Activated naive CD8-positive, alpha-beta T cell treated with anti-CD3 and anti-CD28 coated beads for 36 hours (primary cell): ENCODE data around the gene LRRC40. TPM values are rescaled to one million over a fixed set of nuclear protein-coding genes. Genes with fewer than 3 reads are reported as not detected.
"Not testable (repeated sequence)": the region's sequence is repeated elsewhere in the genome, so short reads cannot be mapped to it uniquely, and the experiment has no call there.

ENCODE experiments used
- DNase-seq: peaks from one replicate; pipeline ENCODE4 v3.0.0; 2021
- H3K27ac Mint-ChIP-seq: one replicate; pipeline ENCODE4 v1.8.0; 2022; ENCODE audit warnings: mild to moderate bottlenecking, moderate library complexity, mixed read lengths
- H3K27me3 Mint-ChIP-seq: one replicate; pipeline ENCODE4 v1.8.0; 2022; ENCODE audit warnings: mild to moderate bottlenecking, mixed read lengths
- H3K36me3 Mint-ChIP-seq: one replicate; pipeline ENCODE4 v1.8.0; 2021; ENCODE audit warnings: mild to moderate bottlenecking, mixed read lengths
- H3K4me1 Mint-ChIP-seq: one replicate; pipeline ENCODE4 v1.8.0; 2021; ENCODE audit warnings: mixed read lengths
- H3K4me3 Mint-ChIP-seq: one replicate; pipeline ENCODE4 v1.8.0; 2022; ENCODE audit warnings: mild to moderate bottlenecking, moderate library complexity, mixed read lengths
- H3K9me3 Mint-ChIP-seq: one replicate; pipeline ENCODE4 v1.8.0; 2022; ENCODE audit warnings: mixed read lengths
- total RNA-seq, 2 experiments: library from RNA; stranded (reverse); gene quantifications; one replicate each; pipeline ENCODE4 v1.2.3, GENCODE V29; 2021

Gene LRRC40
- total RNA-seq, 2 experiments from 2014 or later = 22.5 to 23.6 TPM

DNA sequence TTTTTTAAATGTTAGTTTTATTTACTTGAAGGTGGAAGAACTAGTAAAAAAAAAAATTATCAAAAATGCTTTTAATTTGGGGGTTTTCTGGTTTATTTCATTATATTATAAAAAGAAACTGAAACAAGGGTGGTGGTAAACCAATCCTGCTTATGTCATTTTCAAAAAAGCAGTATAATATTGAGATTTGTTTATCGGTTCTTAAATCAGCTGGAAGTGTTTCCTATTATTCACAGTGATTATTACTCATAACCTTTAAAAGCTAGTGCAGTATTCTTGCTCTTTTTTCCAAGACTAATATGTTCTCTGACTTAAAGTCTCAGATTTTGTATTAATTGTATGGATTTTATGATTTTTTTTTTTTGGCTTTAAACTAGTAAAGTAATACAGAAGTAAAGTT lies 5.4 kb upstream of the LRRC40 start:
- DNase-seq = no peak
- Mint-ChIP-seq H3K4me1 (peaks cover 38% of the 10 kb centered on the region), H3K27ac (no peak overlapping the region), H3K27me3 (no peaks in the 10 kb centered on the region), H3K36me3 (peaks cover 19% of the 10 kb centered on the region), H3K9me3 (no peaks in the 10 kb centered on the region), H3K4me3 (no peak overlapping the region)

GRCh38 chr1:70208292-70208691 lies 2.9 kb upstream of the LRRC40 start:
- DNase-seq = no peak
- no peak overlapping the region for H3K4me3 Mint-ChIP-seq
- H3K4me1 Mint-ChIP-seq = peaks cover 49% of the 10 kb centered on the region
- H3K36me3 Mint-ChIP-seq = peaks cover 19% of the 10 kb centered on the region
- no peaks in the 10 kb centered on the region for H3K9me3 Mint-ChIP-seq
- H3K27ac Mint-ChIP-seq = peak overlapping the region; percentile 67
- H3K27me3 Mint-ChIP-seq = no peaks in the 10 kb centered on the region

DNA sequence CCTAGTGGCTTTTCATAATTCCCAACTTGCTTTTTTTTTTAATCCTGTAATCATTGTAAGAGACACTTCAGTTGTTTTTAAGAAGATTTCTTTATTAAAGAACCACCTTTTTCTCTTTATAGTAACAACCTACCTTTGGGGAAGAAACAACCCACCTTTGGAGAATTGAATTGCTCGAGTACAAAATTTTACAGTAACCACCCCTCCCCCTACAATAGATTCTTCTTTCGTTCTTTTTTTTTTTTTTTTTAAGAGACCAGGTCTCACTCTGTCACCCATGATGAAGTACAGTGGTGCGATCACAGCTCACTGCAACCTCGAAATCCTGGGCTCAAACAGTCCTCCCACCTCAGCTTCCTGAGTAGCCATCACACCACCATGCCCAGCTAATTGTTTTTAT lies 2.1 kb upstream of the LRRC40 start:
- Mint-ChIP-seq H3K27me3 (no peaks in the 10 kb centered on the region), H3K36me3 (peaks cover 19% of the 10 kb centered on the region), H3K4me3 (peak overlapping the region; percentile 98), H3K4me1 (peaks cover 57% of the 10 kb centered on the region), H3K27ac (peak overlapping the region; percentile 51), H3K9me3 (no peaks in the 10 kb centered on the region)
- DNase-seq = no peak

- peak overlapping the region; percentile 99 for H3K27ac Mint-ChIP-seq
- H3K27me3 Mint-ChIP-seq, DNase-seq, H3K9me3 Mint-ChIP-seq: not testable (repeated sequence)
- peak overlapping the region; percentile 98 for H3K4me3 Mint-ChIP-seq
- H3K4me1 Mint-ChIP-seq = peaks cover 61% of the 10 kb centered on the region
- H3K36me3 Mint-ChIP-seq = peaks cover 19% of the 10 kb centered on the region
Measured at GRCh38 chr1:70206833-70207232, 1.5 kb upstream of the LRRC40 start.

DNA sequence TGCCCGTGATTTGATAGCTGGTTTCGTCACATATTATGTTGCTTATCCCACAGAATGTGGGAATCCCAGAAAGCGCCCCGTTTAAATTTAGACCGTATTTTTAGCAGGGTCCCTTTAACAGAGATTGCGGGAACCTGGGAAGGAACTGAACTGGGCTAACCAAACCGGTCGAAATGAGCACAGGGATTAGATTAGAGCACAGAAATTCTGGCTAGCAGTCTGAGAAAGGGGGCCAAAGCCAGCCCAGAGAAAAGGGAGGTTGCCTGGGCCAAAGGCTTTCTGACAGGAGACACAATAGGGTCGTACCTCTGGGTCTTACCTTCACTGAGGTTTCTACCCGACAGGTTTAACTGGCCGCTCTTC lies 327 bp downstream of the LRRC40 start:
- H3K9me3 Mint-ChIP-seq = no peaks in the 10 kb centered on the region
- peaks cover 20% of the 10 kb centered on the region for H3K36me3 Mint-ChIP-seq
- H3K27ac Mint-ChIP-seq = peak overlapping the region; percentile 99
- peak overlapping the region; percentile 98 for H3K4me3 Mint-ChIP-seq
- H3K4me1 Mint-ChIP-seq = peaks cover 57% of the 10 kb centered on the region
- DNase-seq = no peak
- no peaks in the 10 kb centered on the region for H3K27me3 Mint-ChIP-seq

- no peak for DNase-seq
- Mint-ChIP-seq H3K27me3 (no peaks in the 10 kb centered on the region), H3K36me3 (peaks cover 20% of the 10 kb centered on the region), H3K27ac (peak overlapping the region; percentile 99), H3K9me3 (no peaks in the 10 kb centered on the region), H3K4me3 (peak overlapping the region; percentile 98), H3K4me1 (peaks cover 52% of the 10 kb centered on the region)
Measured at GRCh38 chr1:70204600-70204999, 779 bp downstream of the LRRC40 start.

DNA sequence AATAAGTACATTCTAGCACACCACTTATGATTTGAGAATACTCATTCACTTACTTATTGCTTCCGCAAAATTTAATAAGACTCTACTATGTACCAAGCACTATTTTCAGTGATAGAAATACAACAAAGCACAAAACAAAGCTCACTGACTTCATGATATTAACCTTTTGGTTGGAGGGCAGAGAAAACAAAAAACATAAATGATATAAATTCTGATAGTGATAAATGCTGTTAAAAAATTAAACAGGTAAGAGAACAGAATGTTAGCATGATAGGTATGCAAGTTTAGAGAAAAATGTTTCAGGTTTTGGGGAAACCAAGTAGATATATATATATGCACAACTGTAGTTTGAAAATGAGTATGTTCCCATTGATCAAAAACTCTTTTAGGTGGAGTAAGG lies 1.2 kb downstream of the LRRC40 start:
- no peak for DNase-seq
- no peak overlapping the region for H3K27ac Mint-ChIP-seq
- no peaks in the 10 kb centered on the region for H3K9me3 Mint-ChIP-seq
- peaks cover 21% of the 10 kb centered on the region for H3K36me3 Mint-ChIP-seq
- H3K4me1 Mint-ChIP-seq = peaks cover 49% of the 10 kb centered on the region
- H3K27me3 Mint-ChIP-seq = no peaks in the 10 kb centered on the region
- H3K4me3 Mint-ChIP-seq = peak overlapping the region; percentile 98

- no peak for DNase-seq
- Mint-ChIP-seq H3K27ac (no peak overlapping the region), H3K36me3 (peaks cover 7% of the 10 kb centered on the region), H3K4me3 (no peak overlapping the region), H3K4me1 (peaks cover 37% of the 10 kb centered on the region), H3K9me3 (no peaks in the 10 kb centered on the region), H3K27me3 (no peaks in the 10 kb centered on the region)
Measured at GRCh38 chr1:70202173-70202758, 3.1 kb downstream of the LRRC40 start.

- no peaks in the 10 kb centered on the region for H3K27me3 Mint-ChIP-seq
- H3K36me3 Mint-ChIP-seq = peaks cover 10% of the 10 kb centered on the region
- no peak overlapping the region for H3K27ac Mint-ChIP-seq
- H3K4me3 Mint-ChIP-seq = no peak overlapping the region
- no peak for DNase-seq
- H3K4me1 Mint-ChIP-seq = peaks cover 30% of the 10 kb centered on the region
- H3K9me3 Mint-ChIP-seq = no peaks in the 10 kb centered on the region
Measured at GRCh38 chr1:70200065-70200464, 5.3 kb downstream of the LRRC40 start.

- no peak overlapping the region for H3K27ac Mint-ChIP-seq
- no peaks in the 10 kb centered on the region for H3K9me3 Mint-ChIP-seq
- H3K4me1 Mint-ChIP-seq = peaks cover 8% of the 10 kb centered on the region
- H3K4me3 Mint-ChIP-seq = no peak overlapping the region
- H3K36me3 Mint-ChIP-seq = peaks cover 14% of the 10 kb centered on the region
- DNase-seq = no peak
- no peaks in the 10 kb centered on the region for H3K27me3 Mint-ChIP-seq
Measured at GRCh38 chr1:70196333-70196732, 9.0 kb downstream of the LRRC40 start.

DNA sequence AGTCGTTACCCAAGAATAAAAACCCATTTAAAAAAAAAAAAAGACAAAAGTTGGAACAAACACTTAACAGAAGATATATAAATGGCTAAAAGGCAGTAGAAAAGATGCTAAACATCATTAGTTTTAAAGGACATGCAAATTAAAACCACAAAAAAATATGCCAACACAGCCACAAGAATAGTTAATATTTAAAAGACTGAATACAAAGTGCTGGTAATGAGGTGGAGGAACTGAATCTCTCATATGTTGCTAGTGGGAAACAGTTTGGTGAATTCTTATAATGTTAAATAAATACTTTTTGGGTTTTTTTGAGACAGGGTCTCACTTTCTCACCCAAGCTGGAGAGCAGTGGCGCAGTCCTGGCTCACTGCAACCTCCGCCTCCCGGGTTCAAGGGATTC lies 10.0 kb downstream of the LRRC40 start:
- no peak for DNase-seq
- Mint-ChIP-seq H3K4me1 (peaks cover 6% of the 10 kb centered on the region), H3K27ac (no peak overlapping the region), H3K4me3 (no peak overlapping the region), H3K9me3 (no peaks in the 10 kb centered on the region), H3K36me3 (peaks cover 14% of the 10 kb centered on the region), H3K27me3 (no peaks in the 10 kb centered on the region)

- peaks cover 6% of the 10 kb centered on the region for H3K4me1 Mint-ChIP-seq
- no peak overlapping the region for H3K4me3 Mint-ChIP-seq
- H3K27me3 Mint-ChIP-seq = no peaks in the 10 kb centered on the region
- no peak for DNase-seq
- peaks cover 12% of the 10 kb centered on the region for H3K36me3 Mint-ChIP-seq
- H3K27ac Mint-ChIP-seq = no peak overlapping the region
- no peaks in the 10 kb centered on the region for H3K9me3 Mint-ChIP-seq
Measured at GRCh38 chr1:70194601-70195000, 10.8 kb downstream of the LRRC40 start.

DNA sequence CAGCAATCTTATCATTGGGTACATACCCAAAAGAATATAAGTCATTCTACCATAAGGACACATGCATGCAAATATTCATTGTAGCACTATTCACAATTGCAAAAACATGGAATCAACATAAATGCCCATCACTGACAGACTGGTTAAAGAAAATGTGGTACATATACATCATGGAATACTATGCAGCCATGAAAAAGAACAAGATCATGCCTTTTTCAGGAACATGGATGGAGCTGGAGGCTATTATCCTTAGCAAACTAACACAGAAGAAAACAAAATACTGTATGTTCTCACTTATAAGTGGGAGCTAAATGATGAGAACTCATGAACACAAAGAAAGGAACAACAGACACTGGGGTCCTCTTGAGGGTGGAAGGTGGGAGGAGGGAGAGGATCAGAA lies 12.9 kb downstream of the LRRC40 start:
- H3K27ac Mint-ChIP-seq, H3K9me3 Mint-ChIP-seq, DNase-seq, H3K36me3 Mint-ChIP-seq, H3K27me3 Mint-ChIP-seq, H3K4me3 Mint-ChIP-seq, H3K4me1 Mint-ChIP-seq: not testable (repeated sequence)

DNA sequence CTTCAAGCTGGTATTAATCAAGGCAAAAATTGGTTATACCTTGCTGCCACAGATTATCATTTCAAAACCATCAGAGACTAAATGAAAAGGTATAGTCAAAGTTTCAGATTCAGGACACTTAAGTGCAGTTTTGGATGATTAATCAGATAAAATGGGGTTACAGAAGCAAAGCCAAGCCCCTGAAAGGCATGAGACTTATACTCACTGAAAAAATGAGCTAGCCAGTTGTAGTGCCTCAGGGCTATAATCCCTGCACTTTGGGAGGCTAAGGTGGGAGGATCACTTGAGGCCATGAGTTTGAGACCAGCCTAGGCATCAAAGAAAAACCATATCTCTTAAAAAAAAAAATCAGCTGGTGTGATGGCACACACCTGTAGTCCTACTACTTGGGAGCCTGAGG lies 15.2 kb downstream of the LRRC40 start:
- no peaks in the 10 kb centered on the region for H3K27me3 Mint-ChIP-seq
- peaks cover 6% of the 10 kb centered on the region for H3K4me1 Mint-ChIP-seq
- H3K36me3 Mint-ChIP-seq = peaks cover 12% of the 10 kb centered on the region
- no peak overlapping the region for H3K27ac Mint-ChIP-seq
- no peaks in the 10 kb centered on the region for H3K9me3 Mint-ChIP-seq
- DNase-seq = no peak
- H3K4me3 Mint-ChIP-seq = no peak overlapping the region

DNA sequence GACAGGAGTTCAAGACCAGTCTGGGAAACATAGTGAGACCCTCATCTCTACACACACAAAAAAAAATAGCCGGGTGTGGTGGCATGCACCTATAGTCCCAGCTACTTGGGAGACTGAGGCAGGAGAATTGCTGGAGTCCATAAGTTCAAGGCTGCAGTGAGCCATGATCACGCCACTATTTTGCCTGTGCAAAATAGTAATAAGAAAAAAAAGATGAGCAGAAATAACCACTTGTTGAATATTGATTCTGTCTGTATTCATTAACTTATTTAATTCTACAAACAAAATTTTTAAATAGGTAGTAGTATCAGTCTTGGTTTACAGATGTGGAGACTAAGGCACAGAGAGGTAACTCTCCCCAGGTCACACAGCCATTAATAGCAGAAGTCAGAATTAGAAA lies 16.9 kb downstream of the LRRC40 start:
- Mint-ChIP-seq H3K9me3 (no peaks in the 10 kb centered on the region), H3K27me3 (no peaks in the 10 kb centered on the region), H3K4me1 (peaks cover 4% of the 10 kb centered on the region), H3K27ac (no peak overlapping the region), H3K36me3 (peaks cover 12% of the 10 kb centered on the region), H3K4me3 (no peak overlapping the region)
- no peak for DNase-seq

DNA sequence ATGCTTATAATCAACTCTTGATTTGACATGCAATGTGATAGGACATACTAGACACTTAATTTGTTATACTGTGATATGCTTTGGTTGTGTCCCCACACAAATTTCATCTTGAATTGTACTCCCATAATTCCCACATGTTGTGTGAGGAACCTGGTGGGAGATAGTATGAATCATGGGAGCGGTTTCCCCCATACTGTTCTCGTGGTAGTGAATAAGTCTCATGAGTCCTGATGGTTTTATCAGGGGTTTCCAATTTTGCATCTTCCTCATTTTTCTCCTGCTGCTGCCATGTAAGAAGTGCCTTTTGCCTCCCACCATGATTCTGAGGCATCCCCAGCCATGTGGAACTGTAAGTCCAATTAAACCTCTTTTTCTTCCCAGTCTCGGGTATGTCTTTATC lies 20.2 kb downstream of the LRRC40 start:
- DNase-seq, H3K9me3 Mint-ChIP-seq, H3K27ac Mint-ChIP-seq, H3K27me3 Mint-ChIP-seq, H3K4me3 Mint-ChIP-seq, H3K4me1 Mint-ChIP-seq: not testable (repeated sequence)
- H3K36me3 Mint-ChIP-seq = peaks cover 11% of the 10 kb centered on the region

GRCh38 chr1:70171512-70171911 lies 33.9 kb downstream of the LRRC40 start:
- Mint-ChIP-seq H3K36me3 (peaks cover 11% of the 10 kb centered on the region), H3K9me3 (no peaks in the 10 kb centered on the region), H3K27ac (no peak overlapping the region), H3K27me3 (no peaks in the 10 kb centered on the region), H3K4me3 (no peak overlapping the region), H3K4me1 (peaks cover 3% of the 10 kb centered on the region)
- no peak for DNase-seq
